A673 (cell line): ENCODE measurements around the gene HES2.

Source experiments
- EZH2 ChIP-seq: fragments of 200-600 bp; sonication (generic); IDR thresholded peaks from 2 replicates; pipeline ENCODE4 v1.6.1; 2017; ENCODE audit warnings: borderline replicate concordance, low read depth, mild to moderate bottlenecking, mixed read lengths, antibody characterized with exemption, low read length; ENCODE audit not compliant: poor library complexity, severe bottlenecking
- TF ChIP-seq, protein P1 (sequence below): fragments of 300-800, 200-600 bp; sonication (generic); conservative IDR thresholded peaks from 2 replicates; pipeline ENCODE4 v1.5.1; 2017; ENCODE audit warnings: low read depth, mild to moderate bottlenecking, antibody characterized with exemption, low read length, moderate library complexity, mixed read lengths

DNA sequence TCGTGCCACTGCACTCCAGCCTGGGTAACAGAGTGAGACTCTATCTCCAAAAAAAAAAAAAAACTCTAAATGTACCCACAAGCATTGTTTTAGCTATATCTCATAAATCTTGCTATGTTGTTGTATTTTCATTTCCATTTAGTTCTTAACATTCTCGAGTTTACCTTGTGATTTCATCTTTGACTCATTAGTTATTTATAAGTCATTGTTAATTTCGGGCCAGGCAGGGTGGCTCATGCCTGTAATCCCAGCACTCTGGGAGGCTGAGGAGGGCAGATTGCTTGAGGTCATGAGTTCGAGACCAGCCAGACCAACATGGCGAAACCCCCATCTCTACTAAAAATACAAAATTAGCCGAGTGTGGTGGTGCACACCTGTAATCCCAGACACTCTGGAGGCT, 11.7 kb downstream of the HES2 start:
- TF ChIP-seq, protein P1, sequence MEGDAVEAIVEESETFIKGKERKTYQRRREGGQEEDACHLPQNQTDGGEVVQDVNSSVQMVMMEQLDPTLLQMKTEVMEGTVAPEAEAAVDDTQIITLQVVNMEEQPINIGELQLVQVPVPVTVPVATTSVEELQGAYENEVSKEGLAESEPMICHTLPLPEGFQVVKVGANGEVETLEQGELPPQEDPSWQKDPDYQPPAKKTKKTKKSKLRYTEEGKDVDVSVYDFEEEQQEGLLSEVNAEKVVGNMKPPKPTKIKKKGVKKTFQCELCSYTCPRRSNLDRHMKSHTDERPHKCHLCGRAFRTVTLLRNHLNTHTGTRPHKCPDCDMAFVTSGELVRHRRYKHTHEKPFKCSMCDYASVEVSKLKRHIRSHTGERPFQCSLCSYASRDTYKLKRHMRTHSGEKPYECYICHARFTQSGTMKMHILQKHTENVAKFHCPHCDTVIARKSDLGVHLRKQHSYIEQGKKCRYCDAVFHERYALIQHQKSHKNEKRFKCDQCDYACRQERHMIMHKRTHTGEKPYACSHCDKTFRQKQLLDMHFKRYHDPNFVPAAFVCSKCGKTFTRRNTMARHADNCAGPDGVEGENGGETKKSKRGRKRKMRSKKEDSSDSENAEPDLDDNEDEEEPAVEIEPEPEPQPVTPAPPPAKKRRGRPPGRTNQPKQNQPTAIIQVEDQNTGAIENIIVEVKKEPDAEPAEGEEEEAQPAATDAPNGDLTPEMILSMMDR, result no peak
- no peak for TF ChIP-seq EZH2
